Stimulated activated CD8-positive, alpha-beta memory T cell treated with anti-CD3 and anti-CD28 coated beads, Interleukin-2, amount 100 ng/mL, for 48 hours (primary cell): Measurements from ENCODE around the gene EMILIN2.

Experiments
- DNase-seq, 2 donors: peaks; one replicate each; pipeline ENCODE4 v3.0.0-alpha.2; 2020; ENCODE audit warnings: low read depth in 2 of 2

Gene EMILIN2

GRCh38 chr18:2878656-2879330 lies 32.0 kb downstream of the EMILIN2 start:
- no peak for DNase-seq

GRCh38 chr18:2879889-2880288 lies 33.1 kb downstream of the EMILIN2 start:
- no peak for DNase-seq

- DNase-seq, result no peak
These were observed 33.7 kb downstream of the EMILIN2 start for GRCh38 chr18:2880473-2880872.

- DNase-seq, result no peak
These were observed 34.5 kb downstream of the EMILIN2 start for GRCh38 chr18:2881088-2881839.

- DNase-seq, result no peak
These were observed 35.0 kb downstream of the EMILIN2 start for GRCh38 chr18:2881840-2882195.

- DNase-seq, result no peak
These were observed 35.4 kb downstream of the EMILIN2 start for GRCh38 chr18:2882201-2882600.

- DNase-seq, result no peak
These were observed 36.4 kb downstream of the EMILIN2 start for GRCh38 chr18:2883076-2883735.

- DNase-seq, result no peak
These were observed 38.0 kb downstream of the EMILIN2 start for GRCh38 chr18:2884706-2885285.

GRCh38 chr18:2887470-2887869 lies 40.7 kb downstream of the EMILIN2 start:
- no peak for DNase-seq

GRCh38 chr18:2889761-2890192 lies 43.0 kb downstream of the EMILIN2 start:
- DNase-seq, result no peak

- DNase-seq, result no peak
These were observed 43.8 kb downstream of the EMILIN2 start for GRCh38 chr18:2890606-2891005.

- no peak for DNase-seq
These were observed 45.0 kb downstream of the EMILIN2 start for GRCh38 chr18:2891526-2892431.

GRCh38 chr18:2893056-2893455 lies 46.2 kb downstream of the EMILIN2 start:
- DNase-seq, result no peak

- no peak for DNase-seq
These were observed 46.9 kb downstream of the EMILIN2 start for GRCh38 chr18:2893676-2894075.

- no peak for DNase-seq
These were observed 47.5 kb downstream of the EMILIN2 start for GRCh38 chr18:2894131-2894840.

- no peak for DNase-seq
These were observed 48.1 kb downstream of the EMILIN2 start for GRCh38 chr18:2894841-2895370.

- no peak for DNase-seq
These were observed 48.6 kb downstream of the EMILIN2 start for GRCh38 chr18:2895391-2895790.

- no peak for DNase-seq
These were observed 50.2 kb downstream of the EMILIN2 start for GRCh38 chr18:2896990-2897389.

- DNase-seq, result no peak
These were observed 50.8 kb downstream of the EMILIN2 start for GRCh38 chr18:2897448-2898185.

- DNase-seq, result no peak
These were observed 51.4 kb downstream of the EMILIN2 start for GRCh38 chr18:2898186-2898640.
